GM18505 (cell line): ENCODE data around the gene IGFBP2.

ENCODE experiments used
- ATAC-seq: cut with Tn5 transposase; IDR thresholded peaks from one replicate; pipeline ENCODE4 v1.9.1; 2021; ENCODE audit not compliant: unreplicated experiment
- POLR2A ChIP-seq: IDR thresholded peaks from 4 replicates; pipeline ENCODE4 v1.6.1; 2011; ENCODE audit warnings: borderline replicate concordance; ENCODE audit not compliant: insufficient read depth, insufficient read length; ENCODE audit errors: extremely low read depth

IGFBP2 gene

GRCh38 chr2:216680951-216681629 is 47.9 kb downstream of the IGFBP2 start:
- ATAC-seq, result no peak
- TF ChIP-seq POLR2A, result no peak

GRCh38 chr2:216681683-216682082 is 48.5 kb downstream of the IGFBP2 start:
- TF ChIP-seq POLR2A, result no peak
- no peak for ATAC-seq

- ATAC-seq, result no peak
- TF ChIP-seq POLR2A, result no peak
Observed at GRCh38 chr2:216683846-216684245, 50.6 kb downstream of the IGFBP2 start.

GRCh38 chr2:216685327-216685875 is 52.2 kb downstream of the IGFBP2 start:
- TF ChIP-seq POLR2A, result no peak
- no peak for ATAC-seq

- ATAC-seq, result no peak
Observed at GRCh38 chr2:216687111-216687510, 53.9 kb downstream of the IGFBP2 start.

GRCh38 chr2:216687646-216688045 is 54.4 kb downstream of the IGFBP2 start:
- no peak for ATAC-seq
- no peak for TF ChIP-seq POLR2A

More at GRCh38 chr2:216687111-216687510, 53.9 kb downstream of the IGFBP2 start:
- no peak for TF ChIP-seq POLR2A

- no peak for TF ChIP-seq POLR2A
- no peak for ATAC-seq
Observed at GRCh38 chr2:216688731-216689340, 55.6 kb downstream of the IGFBP2 start.

GRCh38 chr2:216689397-216689796 is 56.2 kb downstream of the IGFBP2 start:
- TF ChIP-seq POLR2A, result no peak
- ATAC-seq, result no peak

GRCh38 chr2:216690456-216690852 is 57.2 kb downstream of the IGFBP2 start:
- no peak for TF ChIP-seq POLR2A
- ATAC-seq, result no peak

GRCh38 chr2:216690853-216691741 is 57.9 kb downstream of the IGFBP2 start:
- TF ChIP-seq POLR2A, result no peak
- no peak for ATAC-seq

GRCh38 chr2:216692636-216693413 is 59.6 kb downstream of the IGFBP2 start:
- no peak for ATAC-seq

GRCh38 chr2:216693414-216694080 is 60.3 kb downstream of the IGFBP2 start:
- no peak for TF ChIP-seq POLR2A
- no peak for ATAC-seq

More at GRCh38 chr2:216692636-216693413, 59.6 kb downstream of the IGFBP2 start:
- no peak for TF ChIP-seq POLR2A

GRCh38 chr2:216694082-216694825 is 61.0 kb downstream of the IGFBP2 start:
- TF ChIP-seq POLR2A, result no peak
- no peak for ATAC-seq
